GM21723 (cell line): Measurements from ENCODE around the gene THOP1.

ENCODE experiments used
- ATAC-seq: cut with Tn5 transposase; IDR thresholded peaks from one replicate; pipeline ENCODE4 v1.9.1; 2021; ENCODE audit warnings: mild to moderate bottlenecking, moderate library complexity; ENCODE audit not compliant: unreplicated experiment

THOP1 gene

GRCh38 chr19:2802826-2803225, 17.5 kb downstream of the THOP1 start:
- no peak for ATAC-seq

- ATAC-seq: no peak
Measured at GRCh38 chr19:2803486-2804155, 18.3 kb downstream of the THOP1 start.

DNA sequence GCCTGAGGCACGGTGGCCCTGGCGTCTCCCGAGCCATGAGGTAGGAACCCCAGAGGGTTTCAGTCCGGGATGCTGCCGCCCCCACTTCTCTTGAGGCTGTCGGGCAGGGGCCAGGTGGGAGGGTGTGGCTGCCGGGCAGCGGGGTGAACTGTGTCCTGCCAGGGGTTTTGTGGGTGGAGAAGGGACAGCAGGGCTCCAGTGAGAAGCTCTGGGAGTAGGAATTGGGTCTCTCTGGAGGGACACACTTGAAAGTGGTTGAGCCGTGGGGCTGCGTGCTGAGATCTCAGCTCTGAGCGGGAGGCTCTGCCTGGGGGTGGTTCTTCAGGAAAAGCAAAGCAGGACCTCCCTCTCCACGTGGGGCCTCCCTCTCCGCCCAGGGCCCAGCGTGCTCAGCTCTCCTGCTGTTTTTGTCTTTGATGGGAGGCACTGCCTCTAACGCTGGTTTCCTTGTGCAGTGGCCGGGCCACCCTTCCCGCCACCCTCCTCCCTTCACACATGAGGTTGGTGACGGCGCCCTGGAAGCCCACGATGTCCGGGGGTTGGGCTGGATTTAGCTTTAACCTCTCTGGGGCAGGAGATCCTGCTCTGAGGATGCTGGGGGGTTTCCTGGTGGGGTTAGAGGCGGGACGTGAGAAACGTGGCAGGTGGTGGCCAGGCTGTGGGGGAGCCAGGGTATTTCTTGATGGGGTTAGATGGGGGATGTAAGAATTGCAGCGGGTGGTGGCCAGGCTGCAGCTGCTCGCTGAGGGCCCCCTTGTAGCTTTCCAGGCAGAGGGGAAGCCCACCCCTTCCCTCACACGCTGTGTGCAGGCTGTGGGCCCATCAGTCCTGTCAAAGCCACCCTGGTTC, 19.1 kb downstream of the THOP1 start:
- no peak for ATAC-seq

- no peak for ATAC-seq
Measured at GRCh38 chr19:2805261-2805900, 20.1 kb downstream of the THOP1 start.

DNA sequence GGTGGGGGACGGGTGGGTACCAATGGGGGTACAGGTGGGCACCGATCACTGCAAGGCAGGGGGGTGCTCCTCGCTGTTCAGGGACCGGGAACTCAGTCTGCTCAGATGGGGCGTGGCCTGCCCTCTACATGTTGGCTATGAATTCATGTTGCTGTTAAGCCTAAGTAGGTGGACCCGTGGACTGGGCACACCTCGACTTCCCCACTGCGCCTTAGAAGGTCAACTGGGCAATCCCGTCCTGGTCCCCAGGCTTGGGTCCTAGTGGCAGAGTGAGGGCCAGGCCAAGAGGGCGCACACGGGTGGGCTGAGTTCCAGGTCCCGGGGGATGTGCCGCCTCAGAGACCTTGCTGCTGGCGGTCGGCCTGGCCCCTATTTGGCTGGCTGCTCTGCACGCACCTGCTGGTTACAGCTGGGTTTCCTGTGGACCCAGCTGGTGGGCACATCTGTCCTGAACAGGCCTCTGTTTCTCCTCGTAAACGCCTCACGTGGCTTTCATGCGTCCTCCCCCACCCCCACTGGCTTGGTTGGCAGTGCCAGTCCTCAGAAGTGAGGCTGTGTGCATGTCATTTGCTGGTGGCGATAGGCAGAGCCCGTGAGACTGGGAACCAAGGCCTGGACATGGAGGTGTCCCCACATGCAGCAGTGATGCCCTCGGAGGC, 20.8 kb downstream of the THOP1 start:
- no peak for ATAC-seq

- no peak for ATAC-seq
Measured at GRCh38 chr19:2806736-2807378, 21.6 kb downstream of the THOP1 start.

- ATAC-seq: no peak
Measured at GRCh38 chr19:2807379-2808128, 22.3 kb downstream of the THOP1 start.

GRCh38 chr19:2808129-2808941, 23.0 kb downstream of the THOP1 start:
- no peak for ATAC-seq

DNA sequence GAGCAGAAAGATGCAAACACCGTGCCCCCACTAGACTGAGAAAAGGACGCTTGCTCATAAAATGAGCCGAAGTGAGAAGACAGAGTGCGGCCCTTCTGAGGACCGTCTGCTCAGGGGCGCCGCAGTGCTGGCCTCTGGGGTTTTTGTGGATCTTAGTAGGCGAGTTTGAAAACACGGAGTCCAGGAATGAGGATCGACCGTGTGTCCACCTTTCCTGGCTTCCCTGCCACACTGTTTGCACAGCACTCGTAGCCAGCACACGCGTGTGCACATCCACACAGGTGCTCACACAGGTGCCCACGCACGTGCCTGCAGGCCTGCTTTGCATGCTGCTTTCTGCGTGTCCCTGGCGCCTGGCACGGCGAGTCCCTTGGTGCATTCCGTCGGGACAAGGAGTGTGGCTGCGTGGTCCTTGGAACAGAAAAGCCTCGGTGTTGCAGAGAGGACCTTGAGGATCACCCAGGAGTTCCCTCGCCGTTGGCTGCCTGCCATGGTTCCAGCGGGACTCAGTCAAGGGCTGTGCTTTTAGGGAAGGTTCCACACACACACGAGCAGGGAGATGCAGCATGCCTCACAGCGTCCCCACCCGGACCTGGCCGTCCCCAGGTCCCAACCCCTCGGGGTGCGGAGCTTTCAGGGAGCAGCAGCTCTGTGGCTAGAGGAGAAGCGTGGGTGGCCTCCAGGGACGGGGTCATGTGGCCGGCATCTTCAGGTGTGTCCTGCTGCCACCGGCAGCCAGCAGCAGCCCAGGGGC, 24.3 kb downstream of the THOP1 start:
- no peak for ATAC-seq

- no peak for ATAC-seq
Measured at GRCh38 chr19:2810141-2811091, 25.1 kb downstream of the THOP1 start.

GRCh38 chr19:2811221-2811722, 26.0 kb downstream of the THOP1 start:
- ATAC-seq: no peak

DNA sequence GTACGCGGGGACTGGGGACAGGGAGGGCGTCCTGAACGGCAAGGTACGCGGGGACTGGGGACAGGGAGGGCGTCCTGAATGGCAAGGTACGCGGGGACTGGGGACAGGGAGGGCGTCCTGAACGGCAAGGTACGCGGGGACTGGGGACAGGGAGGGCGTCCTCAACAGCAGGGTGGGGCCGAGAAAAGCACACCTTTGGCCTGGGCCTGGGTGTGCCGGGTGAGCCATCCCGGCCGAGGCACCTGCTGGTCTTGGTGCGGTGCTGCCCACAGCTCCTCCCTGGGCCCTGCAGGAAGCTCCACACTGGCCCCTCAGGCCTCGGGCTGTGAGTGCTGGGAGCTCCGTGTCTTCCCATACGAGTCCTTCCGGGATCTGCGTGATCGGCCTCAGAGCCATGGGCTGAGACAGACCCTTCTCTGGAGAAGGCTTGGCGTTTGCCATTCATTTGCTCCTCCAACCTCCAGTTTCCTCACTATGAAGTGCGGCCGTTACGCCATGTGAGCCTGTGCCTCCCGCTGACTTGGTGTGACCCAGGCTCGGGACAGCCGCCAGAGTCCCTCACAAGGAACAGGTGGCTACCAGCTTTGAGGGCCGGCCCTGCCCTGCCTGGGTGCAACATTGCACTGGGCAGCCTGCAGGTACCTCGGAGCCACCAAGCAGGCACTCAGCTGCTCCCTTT, 26.6 kb downstream of the THOP1 start:
- no peak for ATAC-seq

DNA sequence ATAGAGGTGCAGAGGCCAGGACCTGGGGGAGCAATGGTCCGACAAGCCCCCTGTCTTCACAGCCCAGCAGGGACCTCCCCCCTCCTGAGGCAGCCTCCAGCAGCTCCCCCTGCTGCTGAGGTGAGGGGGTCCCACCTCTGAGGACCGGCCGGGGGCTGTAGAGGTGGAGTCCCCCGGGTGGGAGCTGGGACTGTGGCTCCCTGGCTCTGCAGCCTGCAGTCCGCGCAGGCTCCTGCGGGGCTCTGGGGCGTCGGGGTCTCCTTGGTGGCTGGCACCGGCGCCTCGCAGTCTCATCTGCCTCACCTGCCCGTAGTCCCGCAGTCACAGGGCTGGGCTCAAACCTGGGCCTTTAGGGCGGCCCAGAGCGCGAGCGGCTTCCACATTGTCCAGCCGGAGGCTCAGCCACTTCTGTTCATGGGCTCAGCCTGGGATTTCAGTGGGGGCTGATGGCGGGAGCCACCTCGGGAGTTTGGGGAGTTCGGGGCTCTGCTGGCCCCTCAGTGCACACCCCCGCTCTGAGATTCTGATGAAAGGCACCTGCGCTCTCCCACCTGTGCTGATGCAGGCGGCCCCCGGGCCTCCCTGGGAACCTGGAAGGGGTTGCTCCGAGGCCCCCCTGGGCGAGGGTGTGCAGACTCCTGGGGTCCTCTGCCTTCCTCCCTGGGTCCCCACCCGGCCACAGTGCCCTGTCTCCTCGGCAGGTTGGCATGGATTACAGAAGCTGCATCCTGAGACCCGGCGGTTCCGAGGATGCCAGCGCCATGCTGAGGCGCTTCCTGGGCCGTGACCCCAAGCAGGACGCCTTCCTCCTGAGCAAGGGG, 27.3 kb downstream of the THOP1 start:
- ATAC-seq: no peak

DNA sequence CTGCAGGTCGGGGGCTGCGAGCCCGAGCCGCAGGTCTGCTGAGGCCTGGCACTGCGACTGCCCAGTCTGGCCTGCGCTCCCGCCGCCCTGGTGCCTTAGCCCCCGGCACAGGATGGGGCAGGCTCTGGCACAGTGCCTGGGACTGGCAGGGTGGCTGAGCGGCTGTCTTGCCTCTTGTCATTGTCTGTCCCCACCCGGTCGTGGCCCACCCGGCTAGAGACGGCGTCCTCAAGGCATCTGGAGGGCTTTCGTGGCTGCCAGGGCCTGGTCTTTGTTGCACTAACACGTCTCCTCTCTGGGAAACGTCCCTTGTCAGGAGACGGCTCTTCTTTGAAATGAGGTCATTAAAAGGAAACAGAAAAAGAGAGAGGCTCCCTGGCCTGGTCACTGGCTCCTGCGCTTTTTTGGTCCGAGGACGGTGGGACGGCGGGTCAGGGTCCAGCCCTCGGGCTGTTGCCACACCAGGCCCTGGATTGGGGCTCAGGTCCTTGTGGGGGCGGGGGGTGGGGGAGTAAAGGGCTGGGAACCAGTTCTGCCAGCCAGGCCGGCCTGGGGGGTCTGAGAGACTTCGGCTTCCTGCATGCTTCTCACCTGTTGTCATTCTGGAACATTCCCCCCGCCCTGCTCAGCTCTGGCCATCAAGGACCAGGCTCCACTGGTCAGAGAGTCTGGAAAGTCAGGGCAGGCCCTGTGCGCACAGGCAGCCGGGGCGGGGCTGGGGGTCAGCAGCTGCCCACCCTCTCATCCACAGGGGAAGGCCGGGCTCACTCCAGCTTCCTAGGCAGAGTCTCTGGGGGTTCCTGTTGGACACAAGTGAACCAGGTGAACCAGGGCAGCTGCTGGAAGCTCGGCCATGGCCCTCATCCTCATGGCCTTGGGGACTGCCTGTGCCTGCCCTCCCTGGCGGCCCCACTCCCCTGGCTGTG, 28.2 kb downstream of the THOP1 start:
- ATAC-seq: no peak

DNA sequence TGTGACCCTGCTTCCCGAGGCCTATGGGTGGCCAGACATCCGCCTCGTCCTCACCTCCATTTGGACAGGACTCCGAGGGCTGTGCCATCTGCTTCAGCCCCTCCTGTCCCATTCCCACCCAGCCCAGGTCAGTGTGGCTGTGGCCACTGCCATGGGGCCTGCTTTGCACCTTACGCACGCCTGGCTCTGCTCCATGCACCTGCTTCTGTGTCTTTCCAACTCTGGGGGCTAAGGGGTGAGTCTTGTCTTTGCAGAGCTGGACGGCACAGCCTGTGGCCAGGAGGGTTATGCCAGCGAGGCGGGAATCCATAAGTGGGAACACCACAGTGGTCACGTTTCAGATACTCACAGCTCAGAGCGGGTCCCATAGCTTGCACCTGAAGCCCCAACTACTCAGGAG, 29.1 kb downstream of the THOP1 start:
- ATAC-seq: no peak
